IMR-90 (cell line): ENCODE results near the gene GRAMD4. TPM values are rescaled to one million over a fixed set of nuclear protein-coding genes. Genes with fewer than 3 reads are reported as not detected.

Source experiments
- ATAC-seq: fragments of 200-7000 bp; cut with Tn5 transposase; 2 replicates; pipeline ENCODE4 v1.9.1; 2020; ENCODE audit warnings: low read depth, mild to moderate bottlenecking, moderate library complexity
- BruUV-seq: library from RNA; stranded (reverse); fragments of 400-500 nt; replicated peaks from 2 replicates; lab custom pipeline; 2021; lab: Mats Ljungman, UMichigan
- CTCF ChIA-PET: fragments of 300-600 bp; formaldehyde crosslinking; extraction: SDS; loops from one replicate; lab custom pipeline; 2021; ENCODE audit warnings: antibody characterized with exemption; lab: Yijun Ruan, JAX
- POLR2A ChIA-PET: fragments of 300-600 bp; sonication (Branson Sonifier 250); formaldehyde crosslinking; loops from one replicate; lab custom pipeline; 2022; ENCODE audit warnings: antibody characterized with exemption; ENCODE audit not compliant: unreplicated experiment; lab: Charles Lee
- DNase-seq: peaks from one replicate; pipeline ENCODE4 v3.0.0; 2013
- H2AFZ ChIP-seq: replicated peaks from 2 replicates; pipeline ENCODE3; 2013; ENCODE audit warnings: low read length, mild to moderate bottlenecking; ENCODE audit not compliant: poor library complexity
- H2AK5ac ChIP-seq: 2 replicates; pipeline ENCODE4 v1.6.1; 2013; ENCODE audit warnings: low read depth, low read length, inconsistent platforms
- H2AK9ac ChIP-seq: replicated peaks from 2 replicates; pipeline ENCODE3; 2013; ENCODE audit warnings: mild to moderate bottlenecking, low read depth, low read length, moderate library complexity; ENCODE audit not compliant: poor library complexity
- H2BK120ac ChIP-seq: 2 replicates; pipeline ENCODE4 v1.6.1; 2013; ENCODE audit warnings: low read depth, low read length, inconsistent platforms
- H2BK15ac ChIP-seq: 3 replicates; pipeline ENCODE4 v1.6.1; 2013; ENCODE audit warnings: low read depth, low read length, inconsistent platforms
- H2BK20ac ChIP-seq: 2 replicates; pipeline ENCODE4 v1.6.1; 2013; ENCODE audit warnings: low read depth, mild to moderate bottlenecking, inconsistent platforms, low read length, moderate library complexity
- H2BK5ac ChIP-seq: 2 replicates; pipeline ENCODE4 v1.6.1; 2013; ENCODE audit warnings: mild to moderate bottlenecking, low read depth, low read length, inconsistent platforms; ENCODE audit not compliant: poor library complexity, severe bottlenecking
- H3K14ac ChIP-seq: replicated peaks from 2 replicates; pipeline ENCODE4 v1.6.1; 2013; ENCODE audit warnings: low read depth, low read length, inconsistent platforms
- H3K18ac ChIP-seq: 2 replicates; pipeline ENCODE4 v1.6.1; 2013; ENCODE audit warnings: low read depth, low read length, control low read depth
- H3K23ac ChIP-seq: 2 replicates; pipeline ENCODE4 v1.6.1; 2013; ENCODE audit warnings: low read depth, low read length, inconsistent platforms
- H3K27ac ChIP-seq: 2 replicates; pipeline ENCODE4 v1.5.1; 2013; ENCODE audit warnings: mild to moderate bottlenecking, control low read depth, low read length; ENCODE audit not compliant: insufficient read depth
- H3K27me3 ChIP-seq: 2 replicates; pipeline ENCODE4 v1.6.1; 2013; ENCODE audit warnings: low read length; ENCODE audit not compliant: control insufficient read depth, insufficient read depth
- H3K36me3 ChIP-seq: 2 replicates; pipeline ENCODE4 v1.6.1; 2013; ENCODE audit warnings: low read length, mixed read lengths; ENCODE audit not compliant: control insufficient read depth, insufficient read depth
- H3K4ac ChIP-seq: 2 replicates; pipeline ENCODE4 v1.6.1; 2013; ENCODE audit warnings: low read depth, low read length, inconsistent platforms
- H3K4me1 ChIP-seq: 2 replicates; pipeline ENCODE4 v1.6.1; 2013; ENCODE audit warnings: low read length, mixed read lengths; ENCODE audit not compliant: control insufficient read depth, insufficient read depth
- H3K4me2 ChIP-seq: 2 replicates; pipeline ENCODE4 v1.6.1; 2013; ENCODE audit warnings: low read depth, mild to moderate bottlenecking, control low read depth, low read length, moderate library complexity
- H3K4me3 ChIP-seq: 2 replicates; pipeline ENCODE4 v1.5.1; 2013; ENCODE audit warnings: low read depth, mild to moderate bottlenecking, control low read depth, low read length, moderate library complexity; ENCODE audit not compliant: insufficient read depth
- H3K56ac ChIP-seq: 2 replicates; pipeline ENCODE4 v1.6.1; 2013; ENCODE audit warnings: low read length, inconsistent platforms; ENCODE audit not compliant: insufficient read depth; ENCODE audit errors: extremely low read depth
- H3K79me1 ChIP-seq, 2 experiments: 2 replicates each; pipeline ENCODE4 v1.6.1; 2013; ENCODE audit warnings: low read length in 2 of 2, inconsistent platforms in 1 of 2, low read depth in 1 of 2
- H3K9ac ChIP-seq: 2 replicates; pipeline ENCODE4 v1.6.1; 2013; ENCODE audit warnings: low read depth, low read length, control low read depth
- H3K9me1 ChIP-seq: 2 replicates; pipeline ENCODE4 v1.6.1; 2013; ENCODE audit warnings: low read length, inconsistent platforms; ENCODE audit not compliant: insufficient read depth
- H3K9me3 ChIP-seq: 2 replicates; pipeline ENCODE4 v1.6.1; 2013; ENCODE audit warnings: low read length; ENCODE audit not compliant: control insufficient read depth, insufficient read depth
- H4K20me1 ChIP-seq: 2 replicates; pipeline ENCODE4 v1.6.1; 2013; ENCODE audit warnings: low read length, inconsistent platforms; ENCODE audit not compliant: insufficient read depth
- H4K5ac ChIP-seq: 2 replicates; pipeline ENCODE4 v1.6.1; 2013; ENCODE audit warnings: mild to moderate bottlenecking, low read depth, low read length, control low read depth
- H4K8ac ChIP-seq, 2 experiments: 2 replicates each; pipeline ENCODE4 v1.6.1; 2013; ENCODE audit warnings: low read depth in 2 of 2, low read length in 2 of 2, control low read depth in 1 of 2, inconsistent platforms in 1 of 2
- H4K91ac ChIP-seq: 2 replicates; pipeline ENCODE4 v1.6.1; 2013; ENCODE audit warnings: low read depth, low read length, inconsistent platforms; ENCODE audit not compliant: insufficient read depth
- BHLHE40 ChIP-seq: fragments of 150-350 bp; IDR thresholded peaks from 2 replicates; pipeline ENCODE4 v1.6.1; 2016; ENCODE audit warnings: mild to moderate bottlenecking, low read depth, low read length
- CEBPB ChIP-seq: IDR thresholded peaks from 2 replicates; pipeline ENCODE4 v1.6.1; 2012; ENCODE audit warnings: low read depth, low read length, improper control_type of control experiment
- CHD1 ChIP-seq: IDR thresholded peaks from 2 replicates; pipeline ENCODE4 v1.6.1; 2012; ENCODE audit warnings: low read depth, low read length, improper control_type of control experiment
- FOS ChIP-seq: fragments of 150-350 bp; IDR thresholded peaks from 2 replicates; pipeline ENCODE4 v1.6.1; 2016; ENCODE audit warnings: low read depth, low read length
- MAFK ChIP-seq: IDR thresholded peaks from 2 replicates; pipeline ENCODE4 v1.6.1; 2012; ENCODE audit warnings: low read depth, low read length, improper control_type of control experiment
- MAZ ChIP-seq: IDR thresholded peaks from 2 replicates; pipeline ENCODE4 v1.6.1; 2012; ENCODE audit warnings: low read depth, mild to moderate bottlenecking, low read length, improper control_type of control experiment, moderate library complexity, borderline replicate concordance
- MXI1 ChIP-seq: IDR thresholded peaks from 2 replicates; pipeline ENCODE4 v1.6.1; 2012; ENCODE audit warnings: low read depth, mild to moderate bottlenecking, low read length, moderate library complexity, borderline replicate concordance
- NFE2L2 ChIP-seq: fragments of 150-350 bp; IDR thresholded peaks from 2 replicates; pipeline ENCODE4 v1.6.1; 2016; ENCODE audit warnings: low read depth, mild to moderate bottlenecking, low read length
- RAD21 ChIP-seq: IDR thresholded peaks from 2 replicates; pipeline ENCODE4 v1.6.1; 2012; ENCODE audit warnings: low read length, improper control_type of control experiment
- RCOR1 ChIP-seq: IDR thresholded peaks from 2 replicates; pipeline ENCODE4 v1.6.1; 2012; ENCODE audit warnings: mild to moderate bottlenecking, low read length, improper control_type of control experiment; ENCODE audit not compliant: insufficient replicate concordance
- SMC3 ChIP-seq: fragments of 150-350 bp; IDR thresholded peaks from 2 replicates; pipeline ENCODE4 v1.6.1; 2016; ENCODE audit warnings: low read depth, mild to moderate bottlenecking, antibody characterized with exemption, low read length, moderate library complexity
- WGBS, 2 experiments: methylation state at CpG; one replicate each; pipeline versions ENCODE4 v1.1.5 to v1.1.7; 2013; ENCODE audit warnings: missing lambda C conversion rate in 2 of 2; ENCODE audit not compliant: insufficient read length in 1 of 2; ENCODE audit errors: extremely low coverage in 2 of 2; 5-methylcytosine and 5-hydroxymethylcytosine counted together
- dilution Hi-C: fragments of 300-500 bp; cut with HindIII; formaldehyde crosslinking; loops from one replicate; pipeline ENCODE4 v1.14.3; 2018; ENCODE audit warnings: low sequenced_read_pairs; ENCODE audit not compliant: unreplicated experiment
- in situ Hi-C: fragments of 300-500 bp; cut with MboI; formaldehyde crosslinking; loops from 3 replicates; pipeline ENCODE4 v1.14.3; 2019; ENCODE audit warnings: low sequenced_read_pairs, inconsistent platforms, mixed read lengths
- intact Hi-C: fragments of 100-400 bp; cut with micrococcal nuclease; formaldehyde crosslinking; loops from 2 replicates; pipeline ENCODE4 v1.10.0; 2022
- polyA plus RNA-seq, 3 experiments: library from polyadenylated mRNA; depleted of rRNA; stranded (reverse); fragments of >200 nt; gene quantifications; 2 replicates each; pipeline ENCODE4 v1.2.3, GENCODE V29; 2012; ENCODE audit warnings: low replicate concordance in 1 of 3
- total RNA-seq: library from RNA; depleted of rRNA; stranded (reverse); fragments of >200 nt; gene quantifications from 2 replicates; pipeline ENCODE4 v1.2.3, GENCODE V29; 2012
- TF ChIP-seq, protein P1 (sequence below): fragments of 150-350 bp; IDR thresholded peaks from 2 replicates; pipeline ENCODE4 v1.6.1; 2017; ENCODE audit warnings: mild to moderate bottlenecking, antibody characterized with exemption, low read length, low read depth
- TF ChIP-seq, protein P2 (sequence below): conservative IDR thresholded peaks from 2 replicates; pipeline ENCODE4 v1.5.1; 2012; ENCODE audit warnings: mild to moderate bottlenecking, low read depth, low read length, improper control_type of control experiment
- TF ChIP-seq, protein P3 (sequence below): fragments of 150-350 bp; IDR thresholded peaks from 2 replicates; pipeline ENCODE4 v1.6.1; 2016; ENCODE audit warnings: low read depth, mild to moderate bottlenecking, low read length, moderate library complexity, borderline replicate concordance

The GRAMD4 gene
- total and polyA plus RNA-seq, 2 of the 4 experiments (the other 2 are of a cell fraction) = 2.7 to 5.8 TPM

DNA sequence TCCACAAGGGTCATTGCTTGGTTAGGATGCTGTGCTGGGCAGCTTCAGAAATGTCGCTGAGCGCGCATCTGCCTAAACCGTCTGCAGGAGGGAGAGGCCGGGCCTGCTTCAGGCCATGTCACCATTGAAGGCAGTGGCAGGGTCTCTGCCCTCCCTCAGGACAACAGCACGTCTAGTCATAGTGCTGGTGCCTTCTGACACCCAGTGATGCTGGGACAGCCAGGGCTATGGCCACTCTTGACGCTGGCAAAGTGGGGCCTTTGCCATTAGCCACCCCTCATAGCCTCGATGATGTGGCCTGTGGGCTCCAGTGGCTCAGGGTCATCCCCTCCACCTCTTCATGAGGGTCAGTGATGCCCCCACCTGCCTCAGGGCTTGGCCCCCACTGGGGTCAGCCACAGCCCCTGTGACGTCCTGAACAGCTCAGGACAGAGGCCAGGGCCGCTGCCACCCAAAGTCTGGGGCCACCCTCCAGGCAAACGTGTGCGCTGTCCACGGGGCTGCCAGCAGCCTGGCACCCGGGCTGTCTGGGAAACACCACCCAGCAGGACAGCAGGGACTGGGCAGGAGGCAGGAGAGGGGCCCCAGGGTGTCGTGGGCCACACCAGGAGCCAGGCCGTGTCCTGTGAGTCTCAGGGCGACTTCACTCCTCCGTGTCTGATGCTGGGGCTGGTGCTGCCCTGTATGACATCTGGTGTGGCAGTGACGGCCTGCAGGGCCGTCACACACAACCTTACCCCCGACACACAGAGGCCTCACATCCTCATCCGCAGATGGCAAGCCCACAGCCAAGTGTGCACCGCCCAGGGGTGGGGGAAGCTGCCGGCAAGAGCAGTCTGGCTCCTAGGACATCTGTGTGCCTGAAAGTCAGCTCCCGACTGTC lies 75.4 kb downstream of the GRAMD4 start:
- peaks cover 70% of the 10 kb centered on the region for H3K36me3 ChIP-seq
- H2BK120ac ChIP-seq = no peak overlapping the region
- no peaks in the 10 kb centered on the region for H4K20me1 ChIP-seq
- no peaks in the 10 kb centered on the region for H3K4me1 ChIP-seq
- WGBS, 2 experiments = 88% methylated on average over 17 of the region's 25 CpGs; no CpG with 5 or more reads in 1 of the 2 experiments
- H2AK5ac ChIP-seq = no peak overlapping the region
- H2BK20ac ChIP-seq = no peak overlapping the region
- no peak overlapping the region for H3K4ac ChIP-seq
- BruUV-seq = no TSS peak
- no peak overlapping the region for H3K27ac ChIP-seq
- H4K5ac ChIP-seq = no peak overlapping the region
- intact Hi-C loops = no loop called here
- no peak overlapping the region for H3K14ac ChIP-seq
- H3K9me1 ChIP-seq = no peaks in the 10 kb centered on the region
- no peak overlapping the region for H2BK5ac ChIP-seq
- no peak overlapping the region for H3K23ac ChIP-seq
- no peak overlapping the region for H4K8ac ChIP-seq
- no peak overlapping the region for H2BK15ac ChIP-seq
- H3K4me2 ChIP-seq = no peak overlapping the region
- dilution Hi-C loops = no loop called here
- H3K18ac ChIP-seq = no peak overlapping the region
- peaks cover 0 to 5% of the 10 kb centered on the region in 2 experiments; a peak in 1 of 4 replicates for H3K79me1 ChIP-seq
- ATAC-seq = no peak
- H3K4me3 ChIP-seq = no peak overlapping the region
- H2AFZ ChIP-seq = peak overlapping the region; percentile 29
- POLR2A ChIA-PET = no interaction called here
- H2AK9ac ChIP-seq = no peak overlapping the region
- no peak overlapping the region for H3K56ac ChIP-seq
- CTCF ChIA-PET = no interaction called here
- no peaks in the 10 kb centered on the region for H3K27me3 ChIP-seq
- DNase-seq = no peak
- H3K9me3 ChIP-seq = no peaks in the 10 kb centered on the region
- in situ Hi-C loops = no loop called here
- H3K9ac ChIP-seq = no peak overlapping the region
- no peak overlapping the region for H4K91ac ChIP-seq
- TF ChIP-seq, protein P1, sequence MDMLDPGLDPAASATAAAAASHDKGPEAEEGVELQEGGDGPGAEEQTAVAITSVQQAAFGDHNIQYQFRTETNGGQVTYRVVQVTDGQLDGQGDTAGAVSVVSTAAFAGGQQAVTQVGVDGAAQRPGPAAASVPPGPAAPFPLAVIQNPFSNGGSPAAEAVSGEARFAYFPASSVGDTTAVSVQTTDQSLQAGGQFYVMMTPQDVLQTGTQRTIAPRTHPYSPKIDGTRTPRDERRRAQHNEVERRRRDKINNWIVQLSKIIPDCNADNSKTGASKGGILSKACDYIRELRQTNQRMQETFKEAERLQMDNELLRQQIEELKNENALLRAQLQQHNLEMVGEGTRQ = no peak
- no peak for TF ChIP-seq SMC3
- TF ChIP-seq MAZ = no peak
- no peak for TF ChIP-seq MAFK
- TF ChIP-seq RAD21 = no peak
- TF ChIP-seq RCOR1 = no peak
- TF ChIP-seq, protein P2, sequence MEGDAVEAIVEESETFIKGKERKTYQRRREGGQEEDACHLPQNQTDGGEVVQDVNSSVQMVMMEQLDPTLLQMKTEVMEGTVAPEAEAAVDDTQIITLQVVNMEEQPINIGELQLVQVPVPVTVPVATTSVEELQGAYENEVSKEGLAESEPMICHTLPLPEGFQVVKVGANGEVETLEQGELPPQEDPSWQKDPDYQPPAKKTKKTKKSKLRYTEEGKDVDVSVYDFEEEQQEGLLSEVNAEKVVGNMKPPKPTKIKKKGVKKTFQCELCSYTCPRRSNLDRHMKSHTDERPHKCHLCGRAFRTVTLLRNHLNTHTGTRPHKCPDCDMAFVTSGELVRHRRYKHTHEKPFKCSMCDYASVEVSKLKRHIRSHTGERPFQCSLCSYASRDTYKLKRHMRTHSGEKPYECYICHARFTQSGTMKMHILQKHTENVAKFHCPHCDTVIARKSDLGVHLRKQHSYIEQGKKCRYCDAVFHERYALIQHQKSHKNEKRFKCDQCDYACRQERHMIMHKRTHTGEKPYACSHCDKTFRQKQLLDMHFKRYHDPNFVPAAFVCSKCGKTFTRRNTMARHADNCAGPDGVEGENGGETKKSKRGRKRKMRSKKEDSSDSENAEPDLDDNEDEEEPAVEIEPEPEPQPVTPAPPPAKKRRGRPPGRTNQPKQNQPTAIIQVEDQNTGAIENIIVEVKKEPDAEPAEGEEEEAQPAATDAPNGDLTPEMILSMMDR = no peak
- TF ChIP-seq FOS = no peak
- no peak for TF ChIP-seq MXI1
- TF ChIP-seq, protein P3, sequence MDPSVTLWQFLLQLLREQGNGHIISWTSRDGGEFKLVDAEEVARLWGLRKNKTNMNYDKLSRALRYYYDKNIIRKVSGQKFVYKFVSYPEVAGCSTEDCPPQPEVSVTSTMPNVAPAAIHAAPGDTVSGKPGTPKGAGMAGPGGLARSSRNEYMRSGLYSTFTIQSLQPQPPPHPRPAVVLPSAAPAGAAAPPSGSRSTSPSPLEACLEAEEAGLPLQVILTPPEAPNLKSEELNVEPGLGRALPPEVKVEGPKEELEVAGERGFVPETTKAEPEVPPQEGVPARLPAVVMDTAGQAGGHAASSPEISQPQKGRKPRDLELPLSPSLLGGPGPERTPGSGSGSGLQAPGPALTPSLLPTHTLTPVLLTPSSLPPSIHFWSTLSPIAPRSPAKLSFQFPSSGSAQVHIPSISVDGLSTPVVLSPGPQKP = no peak
- no peak for TF ChIP-seq BHLHE40
- no peak for TF ChIP-seq CHD1
- TF ChIP-seq NFE2L2 = no peak
- TF ChIP-seq CEBPB = no peak
